ENCODE measurements around the gene ZNF311. TPM values are rescaled to one million over a fixed set of nuclear protein-coding genes. Genes with fewer than 3 reads are reported as not detected.

Gene ZNF311
- 0.41 to 0.80 TPM (median 0.52 TPM) in 3 replicates for total RNA-seq
- long read RNA-seq, partial matches to known transcripts, result 0 of 2 reads
- long read RNA-seq, other reads (novel, unspliced or antisense), result 2 of 2 reads

GRCh38 chr6:29005183-29005885, at the start of gene ZNF311:
TSS of gene ZNF311 (minus strand) at chr6:29005315. CDS start at chr6:29003954, 1,361 bp downstream.
- Mint-ChIP-seq H3K36me3 (ENCODE audit: low read depth) (no peaks in the 10 kb centered on the region), H3K27me3 (ENCODE audit: low read depth) (peaks cover 28% of the 10 kb centered on the region), H3K27ac (ENCODE audit: unreplicated experiment) (no peak within 1 kb of the TSS), H3K4me1 (ENCODE audit: low read depth) (peaks cover 5% of the 10 kb centered on the region), H3K9me3 (ENCODE audit: low read depth) (no peaks in the 10 kb centered on the region), H3K4me3 (ENCODE audit: unreplicated experiment) (peak within 1 kb of the TSS; percentile 65)
- TF ChIP-seq, protein P1, sequence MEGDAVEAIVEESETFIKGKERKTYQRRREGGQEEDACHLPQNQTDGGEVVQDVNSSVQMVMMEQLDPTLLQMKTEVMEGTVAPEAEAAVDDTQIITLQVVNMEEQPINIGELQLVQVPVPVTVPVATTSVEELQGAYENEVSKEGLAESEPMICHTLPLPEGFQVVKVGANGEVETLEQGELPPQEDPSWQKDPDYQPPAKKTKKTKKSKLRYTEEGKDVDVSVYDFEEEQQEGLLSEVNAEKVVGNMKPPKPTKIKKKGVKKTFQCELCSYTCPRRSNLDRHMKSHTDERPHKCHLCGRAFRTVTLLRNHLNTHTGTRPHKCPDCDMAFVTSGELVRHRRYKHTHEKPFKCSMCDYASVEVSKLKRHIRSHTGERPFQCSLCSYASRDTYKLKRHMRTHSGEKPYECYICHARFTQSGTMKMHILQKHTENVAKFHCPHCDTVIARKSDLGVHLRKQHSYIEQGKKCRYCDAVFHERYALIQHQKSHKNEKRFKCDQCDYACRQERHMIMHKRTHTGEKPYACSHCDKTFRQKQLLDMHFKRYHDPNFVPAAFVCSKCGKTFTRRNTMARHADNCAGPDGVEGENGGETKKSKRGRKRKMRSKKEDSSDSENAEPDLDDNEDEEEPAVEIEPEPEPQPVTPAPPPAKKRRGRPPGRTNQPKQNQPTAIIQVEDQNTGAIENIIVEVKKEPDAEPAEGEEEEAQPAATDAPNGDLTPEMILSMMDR (IDR thresholded peaks at IDR 0.05), result no peak
- DNase-seq (ENCODE audit: low spot score), result no peak

- no peak overlapping the region for H3K27ac Mint-ChIP-seq (ENCODE audit: unreplicated experiment)
These were observed 46.6 kb upstream of the ZNF311 start for GRCh38 chr6:29051680-29052079.

DNA sequence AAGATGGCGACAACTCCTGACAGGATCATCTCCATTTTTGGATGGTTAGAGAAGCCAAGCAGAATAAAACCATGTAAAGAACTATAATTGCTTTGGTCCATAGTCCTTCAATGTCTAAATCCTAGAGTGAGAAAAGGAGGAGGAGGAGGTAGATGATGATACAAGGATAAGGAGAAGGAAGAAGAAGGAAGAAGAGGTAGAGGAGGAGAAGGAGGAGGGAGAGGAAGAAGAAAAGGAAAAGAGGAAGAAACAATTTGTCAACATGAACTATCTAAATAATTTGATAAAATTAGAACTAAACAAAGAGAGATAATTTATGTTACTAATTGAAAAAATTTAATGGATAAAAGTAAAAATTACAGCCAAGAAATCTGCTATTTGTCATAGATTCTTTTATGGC, 40.0 kb upstream of the ZNF311 start, which contains the start of gene OR2W1:
TSS of gene OR2W1 (minus strand) at position 101 of the 400 bp plus-strand sequence. CDS start at position 101, 0 bp downstream.
- H3K36me3 Mint-ChIP-seq (ENCODE audit: low read depth), result no peaks in the 10 kb centered on the region
- H3K27ac Mint-ChIP-seq (ENCODE audit: unreplicated experiment), result no peak within 1 kb of the TSS
- peaks cover 5% of the 10 kb centered on the region for H3K9me3 Mint-ChIP-seq (ENCODE audit: low read depth)
- TF ChIP-seq, protein P1 (IDR thresholded peaks at IDR 0.05), result no peak
- peaks cover 32% of the 10 kb centered on the region for H3K27me3 Mint-ChIP-seq (ENCODE audit: low read depth)
- no peaks in the 10 kb centered on the region for H3K4me1 Mint-ChIP-seq (ENCODE audit: low read depth)
- no peak within 1 kb of the TSS for H3K4me3 Mint-ChIP-seq (ENCODE audit: unreplicated experiment)
- no peak for DNase-seq (ENCODE audit: low spot score)

More at GRCh38 chr6:29051680-29052079, 46.6 kb upstream of the ZNF311 start:
- Mint-ChIP-seq H3K9me3 (ENCODE audit: low read depth) (peaks cover 7% of the 10 kb centered on the region), H3K27me3 (ENCODE audit: low read depth) (peaks cover 21% of the 10 kb centered on the region), H3K36me3 (ENCODE audit: low read depth) (no peaks in the 10 kb centered on the region), H3K4me3 (ENCODE audit: unreplicated experiment) (no peak overlapping the region), H3K4me1 (ENCODE audit: low read depth) (no peaks in the 10 kb centered on the region)
- DNase-seq (ENCODE audit: low spot score), result no peak
- TF ChIP-seq, protein P1 (IDR thresholded peaks at IDR 0.05), result no peak

GRCh38 chr6:29035951-29036350, 30.8 kb upstream of the ZNF311 start:
- no peaks in the 10 kb centered on the region for H3K4me1 Mint-ChIP-seq (ENCODE audit: low read depth)

GRCh38 chr6:29028821-29029220, 23.7 kb upstream of the ZNF311 start:
- DNase-seq (ENCODE audit: low spot score), result no peak
- Mint-ChIP-seq H3K9me3 (ENCODE audit: low read depth) (no peaks in the 10 kb centered on the region), H3K36me3 (ENCODE audit: low read depth) (no peaks in the 10 kb centered on the region), H3K4me3 (ENCODE audit: unreplicated experiment) (no peak overlapping the region), H3K4me1 (ENCODE audit: low read depth) (no peaks in the 10 kb centered on the region), H3K27me3 (ENCODE audit: low read depth) (peaks cover 32% of the 10 kb centered on the region), H3K27ac (ENCODE audit: unreplicated experiment) (no peak overlapping the region)
- TF ChIP-seq, protein P1 (IDR thresholded peaks at IDR 0.05), result no peak

More at GRCh38 chr6:29035951-29036350, 30.8 kb upstream of the ZNF311 start:
- H3K36me3 Mint-ChIP-seq (ENCODE audit: low read depth), result no peaks in the 10 kb centered on the region
- TF ChIP-seq, protein P1 (IDR thresholded peaks at IDR 0.05), result no peak
- no peak overlapping the region for H3K27ac Mint-ChIP-seq (ENCODE audit: unreplicated experiment)
- DNase-seq (ENCODE audit: low spot score), result no peak
- no peaks in the 10 kb centered on the region for H3K9me3 Mint-ChIP-seq (ENCODE audit: low read depth)
- H3K4me3 Mint-ChIP-seq (ENCODE audit: unreplicated experiment), result no peak overlapping the region
- H3K27me3 Mint-ChIP-seq (ENCODE audit: low read depth), result peaks cover 8% of the 10 kb centered on the region

Data from chondrocyte (in vitro differentiated cells).